ENCODE data around the gene HSFX2.
"Not testable (repeated sequence)": the region's sequence is repeated elsewhere in the genome, so short reads cannot be mapped to it uniquely, and the experiment has no call there.

DNA sequence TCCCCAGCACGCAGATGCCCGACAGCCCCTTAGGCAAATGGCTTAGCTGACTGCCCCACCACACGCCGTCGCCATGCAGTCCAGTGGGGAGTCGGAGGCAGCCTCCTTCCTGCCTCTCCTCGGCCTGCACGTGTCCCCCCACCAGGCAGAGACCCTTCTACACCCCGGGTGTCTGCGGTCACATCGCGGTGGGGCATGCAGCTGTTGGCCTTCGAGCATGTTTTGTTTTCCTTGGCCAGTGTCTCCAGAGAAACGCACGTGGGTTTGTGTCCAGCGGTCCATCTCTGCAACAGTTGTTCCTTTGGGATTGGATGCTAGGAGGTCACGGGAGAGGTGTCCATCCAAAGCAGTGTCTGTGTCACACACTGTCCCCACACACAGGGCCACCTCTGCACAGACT, at the start of gene HSFX2:
- not testable (repeated sequence) for TF ChIP-seq EZH2 (IDR thresholded peaks at IDR 0.05)
- TF ChIP-seq, protein P1, sequence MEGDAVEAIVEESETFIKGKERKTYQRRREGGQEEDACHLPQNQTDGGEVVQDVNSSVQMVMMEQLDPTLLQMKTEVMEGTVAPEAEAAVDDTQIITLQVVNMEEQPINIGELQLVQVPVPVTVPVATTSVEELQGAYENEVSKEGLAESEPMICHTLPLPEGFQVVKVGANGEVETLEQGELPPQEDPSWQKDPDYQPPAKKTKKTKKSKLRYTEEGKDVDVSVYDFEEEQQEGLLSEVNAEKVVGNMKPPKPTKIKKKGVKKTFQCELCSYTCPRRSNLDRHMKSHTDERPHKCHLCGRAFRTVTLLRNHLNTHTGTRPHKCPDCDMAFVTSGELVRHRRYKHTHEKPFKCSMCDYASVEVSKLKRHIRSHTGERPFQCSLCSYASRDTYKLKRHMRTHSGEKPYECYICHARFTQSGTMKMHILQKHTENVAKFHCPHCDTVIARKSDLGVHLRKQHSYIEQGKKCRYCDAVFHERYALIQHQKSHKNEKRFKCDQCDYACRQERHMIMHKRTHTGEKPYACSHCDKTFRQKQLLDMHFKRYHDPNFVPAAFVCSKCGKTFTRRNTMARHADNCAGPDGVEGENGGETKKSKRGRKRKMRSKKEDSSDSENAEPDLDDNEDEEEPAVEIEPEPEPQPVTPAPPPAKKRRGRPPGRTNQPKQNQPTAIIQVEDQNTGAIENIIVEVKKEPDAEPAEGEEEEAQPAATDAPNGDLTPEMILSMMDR (IDR thresholded peaks at IDR 0.05): not testable (repeated sequence)

All from neural progenitor cell (in vitro differentiated cells).